Calu3 (cell line): Measurements from ENCODE around the gene RUFY1. TPM values are rescaled to one million over a fixed set of nuclear protein-coding genes. Genes with fewer than 3 reads are reported as not detected.
A peak's percentile ranks its signal among the peaks of the same experiment; 100 is the strongest.
"Not testable (repeated sequence)": the region's sequence is repeated elsewhere in the genome, so short reads cannot be mapped to it uniquely, and the experiment has no call there.

ENCODE experiments used
- BruUV-seq: library from RNA; stranded (reverse); fragments of 400-500 nt; replicated peaks from 2 replicates; lab custom pipeline; 2021; lab: Mats Ljungman, UMichigan
- CTCF ChIA-PET: fragments of 300-600 bp; sonication (Branson Sonifier 250); formaldehyde crosslinking; loops from one replicate; lab custom pipeline; 2022; ENCODE audit warnings: antibody characterized with exemption; lab: Charles Lee
- DNase-seq: peaks from one replicate; pipeline ENCODE4 v3.0.0; 2022
- H3K27ac Mint-ChIP-seq: one replicate; pipeline ENCODE4 v1.8.0; 2022; ENCODE audit warnings: mixed read lengths; ENCODE audit not compliant: unreplicated experiment
- H3K27me3 Mint-ChIP-seq: one replicate; pipeline ENCODE4 v1.8.0; 2022; ENCODE audit warnings: mixed read lengths; ENCODE audit not compliant: unreplicated experiment
- H3K36me3 Mint-ChIP-seq: one replicate; pipeline ENCODE4 v1.8.0; 2022; ENCODE audit warnings: mild to moderate bottlenecking, moderate library complexity, mixed read lengths; ENCODE audit not compliant: insufficient read depth, unreplicated experiment
- H3K4me1 Mint-ChIP-seq: one replicate; pipeline ENCODE4 v1.8.0; 2022; ENCODE audit warnings: mild to moderate bottlenecking, low read depth, mixed read lengths; ENCODE audit not compliant: unreplicated experiment
- H3K4me3 Mint-ChIP-seq: one replicate; pipeline ENCODE4 v1.8.0; 2022; ENCODE audit warnings: mild to moderate bottlenecking, low read depth, moderate library complexity, mixed read lengths; ENCODE audit not compliant: unreplicated experiment
- H3K9me3 Mint-ChIP-seq: one replicate; pipeline ENCODE4 v1.8.0; 2022; ENCODE audit warnings: low read depth, mixed read lengths; ENCODE audit not compliant: unreplicated experiment
- intact Hi-C: fragments of 100-400 bp; cut with micrococcal nuclease; formaldehyde crosslinking; loops from one replicate; pipeline ENCODE4 v1.10.0; 2022; ENCODE audit not compliant: unreplicated experiment
- total RNA-seq: library from RNA; stranded (reverse); gene quantifications from 2 replicates; pipeline ENCODE4 v1.2.3, GENCODE V29; 2022
- TF ChIP-seq, protein P1 (sequence below): fragments of 200-600 bp; IDR thresholded peaks from one replicate; pipeline ENCODE4 v1.8.0; 2022; ENCODE audit warnings: antibody characterized with exemption; ENCODE audit not compliant: unreplicated experiment

Gene RUFY1
- total RNA-seq, 1 experiment from 2014 or later, result 41.5 TPM

DNA sequence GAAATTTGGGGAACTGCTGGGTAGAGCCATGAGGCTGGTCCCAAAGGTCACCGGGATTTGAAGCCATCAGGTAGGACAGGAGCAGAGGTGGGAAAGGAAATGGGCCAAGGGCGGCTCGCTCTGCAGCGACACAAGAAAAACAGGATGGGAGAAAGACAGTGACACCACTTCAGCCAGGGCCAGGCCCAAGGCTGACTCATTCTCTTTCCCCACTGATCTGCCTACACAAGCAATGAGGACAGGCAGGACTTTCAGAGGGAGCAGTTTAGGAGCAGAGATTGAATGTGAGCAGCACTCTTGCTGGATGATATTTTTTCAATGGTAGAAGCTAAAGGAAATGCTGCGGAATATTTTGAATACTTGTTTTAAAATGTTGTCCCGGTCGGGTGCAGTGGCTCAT is 3.5 kb downstream of the RUFY1 start:
- peak overlapping the region; percentile 77 for H3K27ac Mint-ChIP-seq
- H3K36me3 Mint-ChIP-seq, result peaks cover 59% of the 10 kb centered on the region
- no peaks in the 10 kb centered on the region for H3K27me3 Mint-ChIP-seq
- H3K9me3 Mint-ChIP-seq, result no peaks in the 10 kb centered on the region
- TF ChIP-seq, protein P1, sequence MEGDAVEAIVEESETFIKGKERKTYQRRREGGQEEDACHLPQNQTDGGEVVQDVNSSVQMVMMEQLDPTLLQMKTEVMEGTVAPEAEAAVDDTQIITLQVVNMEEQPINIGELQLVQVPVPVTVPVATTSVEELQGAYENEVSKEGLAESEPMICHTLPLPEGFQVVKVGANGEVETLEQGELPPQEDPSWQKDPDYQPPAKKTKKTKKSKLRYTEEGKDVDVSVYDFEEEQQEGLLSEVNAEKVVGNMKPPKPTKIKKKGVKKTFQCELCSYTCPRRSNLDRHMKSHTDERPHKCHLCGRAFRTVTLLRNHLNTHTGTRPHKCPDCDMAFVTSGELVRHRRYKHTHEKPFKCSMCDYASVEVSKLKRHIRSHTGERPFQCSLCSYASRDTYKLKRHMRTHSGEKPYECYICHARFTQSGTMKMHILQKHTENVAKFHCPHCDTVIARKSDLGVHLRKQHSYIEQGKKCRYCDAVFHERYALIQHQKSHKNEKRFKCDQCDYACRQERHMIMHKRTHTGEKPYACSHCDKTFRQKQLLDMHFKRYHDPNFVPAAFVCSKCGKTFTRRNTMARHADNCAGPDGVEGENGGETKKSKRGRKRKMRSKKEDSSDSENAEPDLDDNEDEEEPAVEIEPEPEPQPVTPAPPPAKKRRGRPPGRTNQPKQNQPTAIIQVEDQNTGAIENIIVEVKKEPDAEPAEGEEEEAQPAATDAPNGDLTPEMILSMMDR, result no peak
- H3K4me1 Mint-ChIP-seq, result peaks cover 24% of the 10 kb centered on the region
- BruUV-seq, result no TSS peak
- peak; percentile 58 for DNase-seq
- peak overlapping the region; percentile 24 for H3K4me3 Mint-ChIP-seq
- intact Hi-C loops, result loop anchor here (10.0 kb wide), 1 partner anchor 141 kb away; the partner anchor contains the start of gene CANX
- CTCF ChIA-PET, result no interaction called here

DNA sequence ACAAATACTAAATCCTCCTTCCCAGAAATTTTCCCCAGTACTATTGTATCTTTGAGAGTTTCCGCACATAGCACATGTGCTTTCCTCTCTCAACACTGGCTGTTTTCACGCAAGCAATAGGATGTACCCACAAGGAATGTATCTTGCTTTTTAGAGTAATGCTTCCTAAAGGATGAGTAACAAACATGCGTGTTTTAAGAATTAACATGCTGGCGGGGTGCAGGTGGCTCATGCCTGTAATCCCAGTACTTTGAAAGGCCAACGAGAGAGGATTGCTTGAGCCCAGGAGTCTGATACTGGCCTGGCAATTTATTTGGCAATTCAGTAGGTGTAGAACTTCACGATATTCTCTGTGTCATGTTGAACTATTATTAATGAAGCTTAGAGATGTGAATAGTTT is 4.6 kb downstream of the RUFY1 start:
- Mint-ChIP-seq H3K4me1 (peaks cover 22% of the 10 kb centered on the region), H3K27me3 (no peaks in the 10 kb centered on the region), H3K9me3 (no peaks in the 10 kb centered on the region), H3K4me3 (no peak overlapping the region), H3K36me3 (peaks cover 63% of the 10 kb centered on the region), H3K27ac (no peak overlapping the region)
- CTCF ChIA-PET, result no interaction called here
- BruUV-seq, result no TSS peak
- TF ChIP-seq, protein P1, result no peak
- no peak for DNase-seq
- intact Hi-C loops, result loop anchor here (10.0 kb wide), 1 partner anchor 140 kb away; the partner anchor contains the start of gene CANX

DNA sequence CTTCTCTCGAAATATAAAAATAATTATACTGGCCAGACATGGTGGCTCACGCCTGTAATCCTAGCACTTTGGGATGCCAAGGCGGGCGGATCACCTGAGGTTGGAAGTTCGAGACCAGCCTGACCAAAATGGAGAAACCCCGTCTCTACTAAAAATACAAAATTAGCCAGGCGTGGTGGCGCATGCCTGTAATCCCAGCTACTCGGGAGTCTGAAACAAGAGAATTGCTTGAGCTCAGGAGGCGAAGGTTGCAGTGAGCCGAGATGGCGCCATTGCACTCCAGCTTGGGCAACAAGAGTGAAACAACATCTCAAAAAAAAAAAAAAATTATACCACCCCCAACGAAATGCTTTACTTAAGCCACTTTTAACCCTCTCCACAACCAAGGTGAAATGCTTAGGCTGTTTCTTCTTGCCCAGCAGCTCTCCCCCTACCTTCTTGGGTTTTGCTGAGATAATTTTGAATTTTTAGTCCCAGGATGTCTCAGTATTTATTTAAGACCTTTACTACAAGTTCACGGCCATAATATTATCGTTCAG is 8.0 kb downstream of the RUFY1 start:
- BruUV-seq, DNase-seq, H3K9me3 Mint-ChIP-seq, CTCF ChIA-PET, H3K27me3 Mint-ChIP-seq: not testable (repeated sequence)
- intact Hi-C loops, result loop anchor here (10.0 kb wide), 1 partner anchor 136 kb away; the partner anchor contains the start of gene CANX
- peaks cover 20% of the 10 kb centered on the region for H3K4me1 Mint-ChIP-seq
- peak overlapping the region; percentile 88 for H3K4me3 Mint-ChIP-seq
- peak overlapping the region; percentile 95 for H3K27ac Mint-ChIP-seq
- peaks cover 50% of the 10 kb centered on the region for H3K36me3 Mint-ChIP-seq

DNA sequence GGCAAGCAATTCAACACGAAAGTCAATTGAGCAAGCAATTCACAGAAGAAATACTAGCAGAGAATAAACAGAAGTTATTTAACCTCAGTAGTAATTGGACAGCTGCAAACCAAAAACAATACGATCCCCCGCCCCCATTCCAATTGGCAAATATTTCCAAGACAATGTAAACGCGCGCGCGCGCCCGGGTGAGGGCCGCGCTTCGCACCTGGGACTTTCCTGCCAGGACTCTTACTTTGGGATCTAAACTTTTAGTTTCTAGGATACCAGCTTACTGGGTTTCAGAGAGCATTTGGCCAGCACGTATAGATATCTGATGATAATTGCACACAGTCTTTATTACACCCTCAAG is 8.6 kb downstream of the RUFY1 start:
- H3K36me3 Mint-ChIP-seq, result peaks cover 50% of the 10 kb centered on the region
- peaks cover 15% of the 10 kb centered on the region for H3K4me1 Mint-ChIP-seq
- H3K4me3 Mint-ChIP-seq, result peak overlapping the region; percentile 88
- peak overlapping the region; percentile 95 for H3K27ac Mint-ChIP-seq
- H3K27me3 Mint-ChIP-seq, result no peaks in the 10 kb centered on the region
- peak; percentile 58 for DNase-seq
- no peaks in the 10 kb centered on the region for H3K9me3 Mint-ChIP-seq
- CTCF ChIA-PET, result interaction anchor here (0.6 to 0.8 kb wide), 2 partner anchors 8 to 512 kb away, joined by 3 to 7 read pairs; partner anchors contain the start of gene RUFY1
- intact Hi-C loops, result loop anchor here (10.0 kb wide), 1 partner anchor 136 kb away; the partner anchor contains the start of gene CANX
- BruUV-seq, result TSS peak; percentile 96
- TF ChIP-seq, protein P1, result no peak
